ENCODE data around the gene SDCCAG8.

SDCCAG8 gene

GRCh38 chr1:243496806-243497205 lies 241.0 kb downstream of the SDCCAG8 start:
- no peak for TF ChIP-seq CTCF (IDR thresholded peaks at IDR 0.05; ENCODE audit: low read depth, low read length, missing control alignments)
- DNase-seq (ENCODE audit: extremely low read depth, low read depth): no peak
- H3K4me3 ChIP-seq (replicated peaks; ENCODE audit: low read depth, low read length): no peak overlapping the region

- no peak overlapping the region for H3K4me3 ChIP-seq (replicated peaks; ENCODE audit: low read depth, low read length)
- no peak for TF ChIP-seq CTCF (IDR thresholded peaks at IDR 0.05; ENCODE audit: low read depth, low read length, missing control alignments)
- DNase-seq (ENCODE audit: extremely low read depth, low read depth): no peak
These were observed 242.3 kb downstream of the SDCCAG8 start for GRCh38 chr1:243497939-243498681.

DNA sequence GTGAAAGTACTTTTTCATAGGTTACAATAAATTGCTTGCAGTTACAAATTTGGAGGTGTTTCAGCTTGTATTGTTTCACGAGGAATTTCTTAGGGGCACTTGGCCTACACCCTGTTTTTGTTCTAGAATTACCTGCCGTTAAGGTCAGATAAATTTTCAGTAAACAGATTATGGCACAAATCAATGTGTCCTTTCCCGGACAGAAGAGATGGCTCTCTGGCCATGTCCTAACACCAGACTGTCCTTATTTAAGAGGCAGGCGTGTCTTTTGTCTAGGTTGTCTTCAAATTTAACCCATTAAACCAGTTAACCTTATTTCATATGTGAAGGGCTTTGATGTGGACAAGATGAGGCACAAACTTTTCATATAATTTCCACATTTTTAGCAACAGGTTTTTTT lies 243.4 kb downstream of the SDCCAG8 start:
- no peak for TF ChIP-seq CTCF (IDR thresholded peaks at IDR 0.05; ENCODE audit: low read depth, low read length, missing control alignments)
- H3K4me3 ChIP-seq (replicated peaks; ENCODE audit: low read depth, low read length): no peak overlapping the region
- no peak for DNase-seq (ENCODE audit: extremely low read depth, low read depth)

GRCh38 chr1:243499711-243500110 lies 243.9 kb downstream of the SDCCAG8 start:
- no peak overlapping the region for H3K4me3 ChIP-seq (replicated peaks; ENCODE audit: low read depth, low read length)
- TF ChIP-seq CTCF (IDR thresholded peaks at IDR 0.05; ENCODE audit: low read depth, low read length, missing control alignments): no peak
- DNase-seq (ENCODE audit: extremely low read depth, low read depth): no peak

- no peak for TF ChIP-seq CTCF (IDR thresholded peaks at IDR 0.05; ENCODE audit: low read depth, low read length, missing control alignments)
- DNase-seq (ENCODE audit: extremely low read depth, low read depth): no peak
- H3K4me3 ChIP-seq (replicated peaks; ENCODE audit: low read depth, low read length): no peak overlapping the region
These were observed 244.7 kb downstream of the SDCCAG8 start for GRCh38 chr1:243500512-243500911.

DNA sequence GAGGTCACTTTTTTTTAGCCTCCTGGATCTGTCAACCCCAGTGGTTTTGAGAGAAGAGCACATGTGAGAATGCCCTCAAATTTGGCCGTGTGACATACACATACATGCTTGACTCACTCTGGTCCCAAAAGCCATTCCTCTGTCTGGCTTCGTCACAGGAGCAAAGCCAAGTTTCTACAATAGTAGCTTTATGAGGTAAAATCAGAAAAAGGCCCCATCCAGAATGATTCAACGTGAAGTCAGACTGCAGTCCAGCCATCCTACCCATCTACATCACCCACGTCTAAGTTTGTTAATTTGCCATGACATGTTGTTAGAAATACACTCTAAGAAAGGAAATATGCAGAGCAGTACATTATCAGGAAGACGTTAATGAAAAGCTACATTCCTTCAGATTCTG lies 245.2 kb downstream of the SDCCAG8 start:
- no peak for DNase-seq (ENCODE audit: extremely low read depth, low read depth)
- no peak overlapping the region for H3K4me3 ChIP-seq (replicated peaks; ENCODE audit: low read depth, low read length)
- TF ChIP-seq CTCF (IDR thresholded peaks at IDR 0.05; ENCODE audit: low read depth, low read length, missing control alignments): no peak

GRCh38 chr1:243503155-243503554 lies 247.3 kb downstream of the SDCCAG8 start:
- TF ChIP-seq CTCF (IDR thresholded peaks at IDR 0.05; ENCODE audit: low read depth, low read length, missing control alignments): no peak
- DNase-seq (ENCODE audit: extremely low read depth, low read depth): no peak
- H3K4me3 ChIP-seq (replicated peaks; ENCODE audit: low read depth, low read length): no peak overlapping the region

All from HFF-Myc (cell line).